HG02759 (cell line): ENCODE results near the gene LAGE3.

Experiments
- ATAC-seq: cut with Tn5 transposase; IDR thresholded peaks from one replicate; pipeline ENCODE4 v1.9.1; 2021; ENCODE audit warnings: mild to moderate bottlenecking, moderate library complexity; ENCODE audit not compliant: unreplicated experiment

The LAGE3 gene

GRCh38 chrX:154478728-154479622 is at the start of gene LAGE3:
TSS of gene LAGE3 (minus strand) at chrX:154479281. CDS start at chrX:154478915, 366 bp downstream.
- peak; percentile 90 for ATAC-seq

- ATAC-seq = peak; percentile 69
Measured at GRCh38 chrX:154526901-154527675, 48.0 kb upstream of the LAGE3 start.

- no peak for ATAC-seq
Measured at GRCh38 chrX:154525606-154526490, 46.8 kb upstream of the LAGE3 start.

GRCh38 chrX:154519389-154519788 is 40.3 kb upstream of the LAGE3 start:
- no peak for ATAC-seq

GRCh38 chrX:154517101-154517781 is 38.2 kb upstream of the LAGE3 start:
- ATAC-seq = no peak

GRCh38 chrX:154516656-154517100 is 37.6 kb upstream of the LAGE3 start:
- ATAC-seq = no peak

GRCh38 chrX:154515966-154516655 is 37.0 kb upstream of the LAGE3 start, which contains the start of gene FAM3A:
TSS of gene FAM3A (minus strand) at chrX:154516232. CDS start at chrX:154515772, 460 bp downstream.
- peak; percentile 93 for ATAC-seq

GRCh38 chrX:154515090-154515965 is 36.2 kb upstream of the LAGE3 start:
- peak; percentile 2 for ATAC-seq

GRCh38 chrX:154513716-154514115 is 34.6 kb upstream of the LAGE3 start:
- no peak for ATAC-seq

GRCh38 chrX:154512879-154513553 is 33.9 kb upstream of the LAGE3 start:
- ATAC-seq = no peak

GRCh38 chrX:154511761-154512160 is 32.7 kb upstream of the LAGE3 start:
- ATAC-seq = no peak

- no peak for ATAC-seq
Measured at GRCh38 chrX:154509455-154509854, 30.4 kb upstream of the LAGE3 start.

GRCh38 chrX:154508384-154508745 is 29.3 kb upstream of the LAGE3 start:
- ATAC-seq = no peak

GRCh38 chrX:154507673-154508383 is 28.7 kb upstream of the LAGE3 start:
- no peak for ATAC-seq

- ATAC-seq = no peak
Measured at GRCh38 chrX:154506483-154507332, 27.6 kb upstream of the LAGE3 start.

GRCh38 chrX:154505734-154506133 is 26.7 kb upstream of the LAGE3 start:
- no peak for ATAC-seq
